Stimulated activated CD8-positive, alpha-beta memory T cell treated with anti-CD3 and anti-CD28 coated beads, Interleukin-2, amount 100 ng/mL, for 1 hour (primary cell): ENCODE data around the gene POU2F2.
A peak's percentile ranks its signal among the peaks of the same experiment; 100 is the strongest.

Experiments
- DNase-seq, 2 donors: peaks; one replicate each; pipeline ENCODE4 v3.0.0-alpha.2; 2020; ENCODE audit warnings: low read depth in 2 of 2

Gene POU2F2

DNA sequence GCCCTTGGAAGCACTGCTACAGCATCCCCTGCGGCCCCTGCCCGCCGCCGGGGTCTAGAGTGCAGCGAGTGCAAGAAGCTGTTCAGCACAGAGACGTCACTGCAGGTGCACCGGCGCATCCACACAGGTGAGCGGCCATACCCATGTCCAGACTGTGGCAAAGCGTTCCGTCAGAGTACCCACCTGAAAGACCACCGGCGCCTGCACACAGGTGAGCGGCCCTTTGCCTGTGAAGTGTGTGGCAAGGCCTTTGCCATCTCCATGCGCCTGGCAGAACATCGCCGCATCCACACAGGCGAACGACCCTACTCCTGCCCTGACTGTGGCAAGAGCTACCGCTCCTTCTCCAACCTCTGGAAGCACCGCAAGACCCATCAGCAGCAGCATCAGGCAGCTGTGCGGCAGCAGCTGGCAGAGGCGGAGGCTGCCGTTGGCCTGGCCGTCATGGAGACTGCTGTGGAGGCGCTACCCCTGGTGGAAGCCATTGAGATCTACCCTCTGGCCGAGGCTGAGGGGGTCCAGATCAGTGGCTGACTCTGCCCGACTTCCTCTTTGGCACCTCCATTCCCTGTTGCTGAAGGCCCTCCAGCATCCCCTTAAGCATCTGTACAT, 51.4 kb downstream of the POU2F2 start:
- DNase-seq: no peak

DNA sequence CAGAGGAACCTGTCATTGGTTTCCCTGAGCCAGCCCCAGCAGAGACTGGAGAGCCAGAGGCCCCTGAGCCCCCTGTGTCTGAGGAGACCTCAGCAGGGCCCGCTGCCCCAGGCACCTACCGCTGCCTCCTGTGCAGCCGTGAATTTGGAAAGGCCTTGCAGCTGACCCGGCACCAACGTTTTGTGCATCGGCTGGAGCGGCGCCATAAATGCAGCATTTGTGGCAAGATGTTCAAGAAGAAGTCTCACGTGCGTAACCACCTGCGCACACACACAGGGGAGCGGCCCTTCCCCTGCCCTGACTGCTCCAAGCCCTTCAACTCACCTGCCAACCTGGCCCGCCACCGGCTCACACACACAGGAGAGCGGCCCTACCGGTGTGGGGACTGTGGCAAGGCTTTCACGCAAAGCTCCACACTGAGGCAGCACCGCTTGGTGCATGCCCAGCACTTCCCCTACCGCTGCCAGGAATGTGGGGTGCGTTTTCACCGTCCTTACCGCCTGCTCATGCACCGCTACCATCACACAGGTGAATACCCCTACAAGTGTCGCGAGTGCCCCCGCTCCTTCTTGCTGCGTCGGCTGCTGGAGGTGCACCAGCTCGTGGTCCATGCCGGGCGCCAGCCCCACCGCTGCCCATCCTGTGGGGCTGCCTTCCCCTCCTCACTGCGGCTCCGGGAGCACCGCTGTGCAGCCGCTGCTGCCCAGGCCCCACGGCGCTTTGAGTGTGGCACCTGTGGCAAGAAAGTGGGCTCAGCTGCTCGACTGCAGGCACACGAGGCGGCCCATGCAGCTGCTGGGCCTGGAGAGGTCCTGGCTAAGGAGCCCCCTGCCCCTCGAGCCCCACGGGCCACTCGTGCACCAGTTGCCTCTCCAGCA, 52.1 kb downstream of the POU2F2 start:
- no peak for DNase-seq

- no peak for DNase-seq
Observed at GRCh38 chr19:42079276-42079669, 53.0 kb downstream of the POU2F2 start.

DNA sequence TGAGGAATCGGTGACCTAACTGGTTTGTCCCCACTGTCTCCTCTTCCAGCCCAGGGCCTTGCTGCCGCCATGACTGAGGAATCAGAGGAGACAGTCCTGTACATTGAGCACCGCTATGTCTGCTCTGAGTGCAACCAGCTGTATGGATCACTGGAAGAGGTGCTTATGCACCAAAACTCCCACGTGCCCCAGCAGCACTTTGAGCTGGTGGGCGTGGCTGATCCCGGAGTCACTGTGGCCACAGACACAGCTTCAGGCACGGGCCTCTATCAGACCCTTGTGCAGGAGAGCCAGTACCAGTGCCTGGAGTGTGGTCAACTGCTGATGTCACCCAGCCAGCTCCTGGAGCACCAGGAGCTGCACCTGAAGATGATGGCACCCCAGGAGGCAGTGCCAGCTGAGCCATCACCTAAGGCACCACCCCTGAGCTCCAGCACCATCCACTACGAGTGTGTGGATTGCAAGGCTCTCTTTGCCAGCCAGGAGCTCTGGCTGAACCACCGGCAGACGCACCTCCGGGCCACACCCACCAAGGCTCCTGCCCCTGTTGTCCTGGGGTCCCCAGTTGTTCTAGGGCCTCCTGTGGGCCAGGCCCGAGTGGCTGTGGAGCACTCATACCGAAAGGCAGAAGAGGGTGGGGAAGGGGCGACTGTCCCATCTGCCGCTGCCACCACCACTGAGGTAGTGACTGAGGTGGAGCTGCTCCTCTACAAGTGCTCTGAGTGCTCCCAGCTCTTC, 53.5 kb downstream of the POU2F2 start:
- DNase-seq: no peak

DNA sequence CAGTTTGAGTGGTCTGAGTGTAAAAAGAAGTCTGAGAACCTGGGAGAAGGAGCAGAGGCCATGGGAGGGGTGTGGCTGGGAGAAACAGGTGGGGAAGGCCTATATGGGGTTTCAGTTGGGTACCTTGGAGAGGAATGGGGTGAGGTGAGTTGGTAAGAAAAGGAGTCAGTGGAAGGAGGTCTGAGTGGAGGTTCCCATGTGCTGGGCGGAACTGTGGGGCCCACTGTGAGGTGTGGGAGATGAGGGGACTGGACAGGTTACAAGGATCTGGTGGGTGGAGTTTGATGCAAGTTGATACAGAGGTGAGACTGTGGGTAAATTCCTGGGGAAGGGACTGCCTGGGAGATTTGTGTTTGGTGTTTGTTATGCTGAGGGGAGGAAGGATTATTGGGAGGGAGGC, 54.2 kb downstream of the POU2F2 start:
- DNase-seq: no peak

GRCh38 chr19:42076380-42076944, 55.8 kb downstream of the POU2F2 start:
- DNase-seq: peak in 1 of 2 donors; percentile 5

DNA sequence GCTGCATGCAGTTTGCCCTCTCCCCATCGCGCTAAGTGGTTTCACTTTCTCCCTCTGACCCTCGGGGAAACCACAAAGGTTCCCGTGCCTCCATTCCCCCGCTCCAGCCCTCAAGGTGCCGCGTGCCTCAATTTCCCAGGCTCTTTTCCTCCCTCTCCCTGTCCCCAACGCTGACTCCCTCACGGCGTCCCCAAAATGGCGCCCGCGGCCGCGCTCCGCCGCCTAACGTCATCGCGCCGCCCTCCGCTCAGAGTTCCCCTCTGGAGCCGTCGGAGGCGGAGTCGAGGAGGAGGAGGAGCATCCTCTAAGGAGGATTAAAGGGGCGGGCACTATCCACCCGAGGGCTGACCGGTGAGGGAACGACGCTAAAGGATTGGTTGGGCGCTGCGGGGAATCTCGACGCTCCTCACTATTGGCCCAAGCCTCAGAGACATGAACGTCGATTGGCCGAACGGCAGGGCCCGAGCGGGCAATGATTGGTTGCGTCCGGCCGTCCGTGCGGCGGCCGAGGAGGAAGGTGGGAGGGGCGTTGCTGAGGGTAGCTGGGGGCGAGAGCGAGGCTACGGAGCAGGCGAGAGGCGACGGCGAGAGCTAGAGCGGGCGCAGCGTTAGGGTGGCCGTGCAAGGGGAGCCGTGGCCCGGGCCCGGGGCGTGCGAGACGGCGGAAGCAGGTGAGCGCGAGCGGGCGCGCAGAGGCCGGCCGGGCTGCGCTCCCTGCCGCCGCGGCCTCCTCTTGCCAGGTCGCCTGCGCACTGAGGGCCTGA, 56.4 kb downstream of the POU2F2 start, which contains the start of gene ZNF574:
Gene ZNF574 (plus strand): TSS at position 551 of the 764 bp plus-strand sequence. CDS start 2,441 bp downstream, outside the sequence.
- peak; percentile 94 to 97 for DNase-seq

- DNase-seq: no peak
Observed at GRCh38 chr19:42075364-42075615, 57.0 kb downstream of the POU2F2 start.

GRCh38 chr19:42074513-42075363, 57.5 kb downstream of the POU2F2 start:
- no peak for DNase-seq

DNA sequence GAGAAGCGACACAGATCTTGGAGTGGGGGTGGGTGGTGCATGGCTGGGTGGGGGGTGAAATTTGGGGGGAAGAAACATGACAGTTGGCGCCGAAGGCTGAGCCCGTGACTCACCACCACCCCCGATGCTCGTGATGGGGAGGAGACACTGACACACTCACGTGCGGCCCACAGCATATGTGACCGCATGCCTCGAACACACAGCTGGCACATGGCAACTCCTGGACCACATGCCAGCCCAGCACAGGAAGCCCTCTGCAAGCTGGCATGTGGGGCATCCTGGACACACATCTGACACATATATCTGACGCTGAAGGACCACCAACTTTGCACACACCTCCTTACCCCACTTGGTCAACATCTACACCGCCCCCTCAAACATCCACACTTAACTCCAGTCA, 61.0 kb downstream of the POU2F2 start:
- DNase-seq: no peak

GRCh38 chr19:42069619-42070351, 62.5 kb downstream of the POU2F2 start, which contains the start of gene GRIK5:
Gene GRIK5, minus strand, starts transcription at chr19:42070206. Its CDS starts 4,436 bp downstream, at chr19:42065770.
- DNase-seq: no peak

DNA sequence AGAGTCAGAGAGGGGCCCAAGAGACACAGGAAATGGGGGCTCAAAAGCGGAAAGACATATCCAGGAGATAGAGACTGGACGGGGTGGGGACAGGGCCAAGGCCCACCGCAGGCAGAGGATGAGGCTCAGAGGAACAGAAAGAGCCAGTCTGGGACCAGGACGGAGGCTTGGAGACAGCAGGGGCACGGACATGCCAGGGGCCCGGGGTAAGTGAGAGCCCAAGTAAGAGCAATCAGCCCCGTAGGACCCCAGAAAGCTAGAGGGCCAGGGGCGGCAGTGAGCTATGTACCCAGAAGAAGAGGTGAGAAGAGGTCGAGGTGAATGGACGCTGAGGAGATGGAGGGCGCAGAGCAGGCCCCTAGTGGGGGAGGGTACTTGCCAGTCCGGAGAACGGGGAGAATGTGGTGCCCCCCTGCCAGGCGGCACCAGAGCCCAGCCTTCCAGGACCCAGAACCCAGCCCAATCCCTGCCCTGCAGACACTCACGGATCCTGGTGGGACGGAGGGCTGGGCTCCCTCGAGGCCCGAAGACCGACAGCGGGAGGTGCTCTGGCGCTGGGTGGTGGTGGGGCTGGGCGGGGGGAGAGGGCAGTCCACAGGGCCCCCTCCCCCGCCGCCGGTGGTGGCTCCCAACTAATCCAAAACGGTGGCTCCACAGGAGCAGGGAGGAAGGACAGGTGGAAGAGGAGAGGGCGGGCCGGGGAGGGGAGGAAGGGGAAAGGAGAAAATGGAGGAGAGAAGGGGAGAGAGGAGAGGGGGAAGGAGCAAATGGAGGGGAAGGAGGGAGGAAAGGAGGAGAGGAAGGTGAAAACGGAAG, 63.3 kb downstream of the POU2F2 start:
- no peak for DNase-seq

DNA sequence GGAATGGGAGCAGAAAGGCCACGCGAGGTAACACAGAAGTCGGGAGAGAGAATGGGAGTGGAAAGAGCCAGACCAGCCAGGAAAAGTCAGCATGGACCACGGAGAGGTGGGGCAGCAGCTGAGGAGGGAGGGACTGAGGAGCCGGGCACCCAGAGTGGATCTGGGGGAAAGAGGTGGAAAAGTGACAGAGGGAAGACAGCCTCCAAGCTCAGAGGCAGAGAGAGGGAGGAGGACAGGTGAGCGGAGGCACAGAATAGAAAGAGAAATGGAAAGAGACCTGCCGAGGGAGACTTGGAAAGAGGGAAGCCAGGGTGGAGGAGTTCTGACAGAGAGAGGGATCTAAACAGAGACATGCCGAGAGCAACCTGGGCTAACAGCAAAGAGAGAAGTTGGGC, 63.9 kb downstream of the POU2F2 start:
- no peak for DNase-seq

GRCh38 chr19:42067315-42067888, 64.8 kb downstream of the POU2F2 start:
- no peak for DNase-seq

GRCh38 chr19:42066075-42066754, 66.0 kb downstream of the POU2F2 start:
- no peak for DNase-seq

DNA sequence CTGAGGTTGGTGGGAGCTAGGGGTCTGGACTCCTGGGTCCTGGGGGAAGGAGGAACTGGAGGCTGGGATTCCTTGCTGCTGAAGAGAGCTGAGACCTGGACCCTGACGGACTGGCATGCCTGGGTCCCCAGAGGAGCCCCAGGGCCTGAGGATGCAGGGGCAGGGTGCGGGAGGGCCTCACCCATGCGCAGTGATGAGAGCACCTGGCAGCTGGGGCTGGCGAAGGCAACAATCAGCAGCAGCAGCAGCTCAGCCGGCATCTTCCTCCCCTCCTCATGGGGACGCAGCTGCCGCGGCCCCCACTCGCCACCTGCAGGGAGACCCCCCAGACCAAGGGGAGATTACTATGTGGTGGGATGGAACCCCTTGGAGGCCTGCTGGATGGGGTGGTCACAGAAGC, 66.7 kb downstream of the POU2F2 start:
- no peak for DNase-seq

DNA sequence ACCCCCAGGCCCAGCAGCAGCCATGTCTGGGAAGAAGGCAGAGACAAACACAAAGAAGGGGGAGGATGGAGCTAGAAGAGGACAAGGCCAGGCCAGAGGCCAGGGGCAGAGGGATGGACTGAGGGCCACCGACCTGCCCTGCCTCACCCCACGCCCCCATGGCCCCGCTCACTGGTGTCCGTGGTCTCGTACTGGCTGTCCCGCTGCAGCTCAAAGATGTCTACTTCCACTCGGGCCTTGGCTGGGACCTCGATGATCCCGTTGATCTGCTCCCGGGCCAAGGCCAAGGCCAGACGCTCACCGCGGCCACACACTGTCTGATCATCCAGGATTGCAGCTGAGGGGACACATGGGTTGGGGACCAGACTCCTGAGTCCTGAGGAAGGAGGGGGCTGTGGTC, 67.2 kb downstream of the POU2F2 start:
- DNase-seq: no peak

DNA sequence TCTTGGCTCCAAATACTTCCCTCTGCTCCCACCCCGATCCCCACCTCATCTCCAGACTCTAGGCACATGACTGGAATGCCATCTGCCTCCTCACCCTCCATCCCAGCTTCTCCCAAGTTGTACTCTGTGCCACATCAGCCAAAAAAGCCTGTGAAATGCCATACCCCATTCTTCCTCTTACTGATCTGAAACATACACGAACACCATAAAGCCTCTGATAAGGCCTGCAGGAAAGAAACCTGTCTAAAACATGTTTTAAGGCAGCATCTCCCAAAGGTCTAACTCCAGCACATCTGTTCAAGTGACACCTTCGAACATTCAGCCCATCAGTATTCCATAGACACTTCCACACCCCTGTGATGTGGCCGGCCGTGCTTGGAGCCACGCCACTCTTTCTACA, 67.8 kb downstream of the POU2F2 start:
- DNase-seq: no peak
